Measurements from ENCODE around the gene MELTF. TPM values are rescaled to one million over a fixed set of nuclear protein-coding genes. Genes with fewer than 3 reads are reported as not detected.

The MELTF gene
- total RNA-seq, 4 donors from 2014 or later: 3.0 to 20.6 (median 10.3) TPM

GRCh38 chr3:196983186-196983585 is 46.4 kb downstream of the MELTF start:
- WGBS, 2 donors (ENCODE audit: low coverage in 1 of 2): 62 to 71% methylated on average over 1 of the region's 1 CpG
- no peak overlapping the region for H3K4me3 ChIP-seq
- H3K4me1 ChIP-seq: peaks cover 0 to 3% (median under 1%) of the 10 kb centered on the region in 4 donors
- TF ChIP-seq POLR2A (IDR thresholded peaks at IDR 0.05) (no peak), CTCF (IDR thresholded peaks at IDR 0.05) (no peak), POLR2AphosphoS5 (IDR thresholded peaks at IDR 0.05) (no peak), EP300 (IDR thresholded peaks at IDR 0.05; ENCODE audit: low read depth) (no peak)
- intact Hi-C loops (cut with DNase I; ENCODE audit: low total_unique reads) (no loop called here), in situ Hi-C loops (cut with MboI; ENCODE audit: low pct_ligation_motif_present in 1 of 4, low pct_unique_long_range_greater_than_20kb in 1 of 4, low sequenced_read_pairs in 3 of 4) (loop anchor here in 2 of 4 donors (25.0 kb wide), 1 partner anchor 204 kb away; no protein-coding TSS in a partner anchor)
- H3K9me3 ChIP-seq: no peaks in the 10 kb centered on the region
- H3K27ac ChIP-seq: no peak overlapping the region
- no peak for DNase-seq
- H3K27me3 ChIP-seq: no peaks in the 10 kb centered on the region
- no peaks in the 10 kb centered on the region for H3K36me3 ChIP-seq

GRCh38 chr3:196981657-196982056 is 48.0 kb downstream of the MELTF start:
- DNase-seq: no peak
- TF ChIP-seq POLR2A (IDR thresholded peaks at IDR 0.05): no peak
- no peak for TF ChIP-seq POLR2AphosphoS5 (IDR thresholded peaks at IDR 0.05)
- TF ChIP-seq CTCF (IDR thresholded peaks at IDR 0.05): no peak
- no peak for TF ChIP-seq EP300 (IDR thresholded peaks at IDR 0.05; ENCODE audit: low read depth)
- in situ Hi-C loops (cut with MboI; ENCODE audit: low pct_ligation_motif_present in 1 of 4, low pct_unique_long_range_greater_than_20kb in 1 of 4, low sequenced_read_pairs in 3 of 4) (loop anchor here in 2 of 4 donors (25.0 kb wide), 1 partner anchor 206 kb away; no protein-coding TSS in a partner anchor), intact Hi-C loops (cut with DNase I; ENCODE audit: low total_unique reads) (no loop called here)
- Histone ChIP-seq H3K4me1 (no peaks in the 10 kb centered on the region), H3K36me3 (no peaks in the 10 kb centered on the region), H3K27me3 (no peaks in the 10 kb centered on the region), H3K4me3 (no peak overlapping the region), H3K27ac (no peak overlapping the region), H3K9me3 (no peaks in the 10 kb centered on the region)
- WGBS, 2 donors (ENCODE audit: low coverage in 1 of 2): 76 to 98% methylated on average over 7 to 13 of the region's 13 CpGs

GRCh38 chr3:196979545-196979944 is 50.1 kb downstream of the MELTF start:
- Histone ChIP-seq H3K27ac (no peak overlapping the region), H3K4me3 (no peak overlapping the region), H3K27me3 (no peaks in the 10 kb centered on the region), H3K36me3 (no peaks in the 10 kb centered on the region), H3K9me3 (no peaks in the 10 kb centered on the region), H3K4me1 (no peaks in the 10 kb centered on the region)
- in situ Hi-C loops (cut with MboI; ENCODE audit: low pct_ligation_motif_present in 1 of 4, low pct_unique_long_range_greater_than_20kb in 1 of 4, low sequenced_read_pairs in 3 of 4): loop anchor here in 3 of 4 donors (10.0 to 25.0 kb wide), 2 partner anchors 145 to 208 kb away; no protein-coding TSS in a partner anchor
- TF ChIP-seq CTCF (IDR thresholded peaks at IDR 0.05) (no peak), EP300 (IDR thresholded peaks at IDR 0.05; ENCODE audit: low read depth) (no peak), POLR2AphosphoS5 (IDR thresholded peaks at IDR 0.05) (no peak), POLR2A (IDR thresholded peaks at IDR 0.05) (no peak)
- WGBS, 2 donors (ENCODE audit: low coverage in 1 of 2): 79 to 93% methylated on average over 3 to 10 of the region's 10 CpGs
- intact Hi-C loops (cut with DNase I; ENCODE audit: low total_unique reads): no loop called here
- no peak for DNase-seq

GRCh38 chr3:196976941-196977340 is 52.7 kb downstream of the MELTF start:
- 88% methylated on average over 11 of the region's 11 CpGs; no CpG with 5 or more reads in 1 of the 2 donors for WGBS, 2 donors (ENCODE audit: low coverage in 1 of 2)

More at GRCh38 chr3:196976941-196977340, 52.7 kb downstream of the MELTF start:
- Histone ChIP-seq H3K27me3 (no peaks in the 10 kb centered on the region), H3K27ac (no peak overlapping the region), H3K4me3 (no peak overlapping the region), H3K9me3 (no peaks in the 10 kb centered on the region), H3K36me3 (no peaks in the 10 kb centered on the region), H3K4me1 (no peaks in the 10 kb centered on the region)
- DNase-seq: no peak
- no peak for TF ChIP-seq EP300 (IDR thresholded peaks at IDR 0.05; ENCODE audit: low read depth)
- no peak for TF ChIP-seq POLR2A (IDR thresholded peaks at IDR 0.05)
- no peak for TF ChIP-seq POLR2AphosphoS5 (IDR thresholded peaks at IDR 0.05)
- TF ChIP-seq CTCF (IDR thresholded peaks at IDR 0.05): no peak
- intact Hi-C loops (cut with DNase I; ENCODE audit: low total_unique reads): no loop called here
- in situ Hi-C loops (cut with MboI; ENCODE audit: low pct_ligation_motif_present in 1 of 4, low pct_unique_long_range_greater_than_20kb in 1 of 4, low sequenced_read_pairs in 3 of 4): loop anchor here in 3 of 4 donors (10.0 to 25.0 kb wide), 2 partner anchors 142 to 210 kb away; no protein-coding TSS in a partner anchor
